Neural progenitor cell (in vitro differentiated cells): ENCODE measurements around the gene OR5A2.

Experiments
- EZH2 ChIP-seq: fragments of 200-600 bp; sonication (generic); IDR thresholded peaks from 2 replicates; pipeline ENCODE4 v1.6.1; 2017; ENCODE audit warnings: antibody characterized with exemption, mild to moderate bottlenecking, moderate library complexity
- EZH2phosphoT487 ChIP-seq: fragments of 200-600 bp; sonication (generic); IDR thresholded peaks from 2 replicates; pipeline ENCODE4 v1.6.1; 2017; ENCODE audit warnings: antibody characterized with exemption
- TF ChIP-seq, protein P1 (sequence below): fragments of 200-600 bp; sonication (generic); IDR thresholded peaks from 2 replicates; pipeline ENCODE4 v1.5.1; 2017; ENCODE audit warnings: antibody characterized with exemption, mild to moderate bottlenecking

DNA sequence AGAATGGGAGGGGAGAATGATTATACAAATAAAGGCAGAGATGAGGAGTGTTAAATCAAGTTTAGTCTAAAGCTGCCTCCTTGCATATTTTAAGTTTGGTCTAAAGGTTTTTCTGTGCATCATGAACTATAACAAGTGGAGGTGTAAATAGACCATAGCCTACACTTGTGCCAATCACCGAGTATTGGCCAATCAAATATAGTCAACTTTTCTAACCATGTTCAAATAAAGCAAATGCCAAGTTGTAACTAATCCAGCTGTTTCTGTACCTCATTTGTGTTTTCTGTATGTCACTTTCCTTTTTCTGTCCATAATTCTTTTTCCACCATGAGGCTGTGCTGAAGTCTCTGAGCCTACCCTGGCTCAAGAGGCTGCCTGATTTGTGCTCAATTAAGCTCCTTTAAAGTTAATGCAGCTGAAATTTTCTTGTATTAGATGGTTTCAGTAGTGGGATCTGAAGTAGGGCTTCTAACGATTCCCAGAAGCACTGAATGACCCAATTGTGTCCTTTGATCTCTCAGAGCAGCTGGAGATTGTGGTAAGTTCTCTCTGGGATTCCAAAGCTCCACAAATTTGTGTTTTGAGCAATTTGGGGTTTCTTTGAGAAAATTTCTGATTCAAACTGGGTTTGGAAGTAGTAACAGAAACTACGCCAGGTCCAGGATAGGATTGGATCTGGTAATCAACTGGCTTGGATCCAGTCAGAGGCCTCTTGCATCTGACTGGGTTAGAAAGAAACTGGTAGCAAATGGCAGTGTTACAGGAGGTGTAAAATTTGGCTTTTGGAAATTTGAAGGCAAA is 25.6 kb downstream of the OR5A2 start:
- TF ChIP-seq, protein P1, sequence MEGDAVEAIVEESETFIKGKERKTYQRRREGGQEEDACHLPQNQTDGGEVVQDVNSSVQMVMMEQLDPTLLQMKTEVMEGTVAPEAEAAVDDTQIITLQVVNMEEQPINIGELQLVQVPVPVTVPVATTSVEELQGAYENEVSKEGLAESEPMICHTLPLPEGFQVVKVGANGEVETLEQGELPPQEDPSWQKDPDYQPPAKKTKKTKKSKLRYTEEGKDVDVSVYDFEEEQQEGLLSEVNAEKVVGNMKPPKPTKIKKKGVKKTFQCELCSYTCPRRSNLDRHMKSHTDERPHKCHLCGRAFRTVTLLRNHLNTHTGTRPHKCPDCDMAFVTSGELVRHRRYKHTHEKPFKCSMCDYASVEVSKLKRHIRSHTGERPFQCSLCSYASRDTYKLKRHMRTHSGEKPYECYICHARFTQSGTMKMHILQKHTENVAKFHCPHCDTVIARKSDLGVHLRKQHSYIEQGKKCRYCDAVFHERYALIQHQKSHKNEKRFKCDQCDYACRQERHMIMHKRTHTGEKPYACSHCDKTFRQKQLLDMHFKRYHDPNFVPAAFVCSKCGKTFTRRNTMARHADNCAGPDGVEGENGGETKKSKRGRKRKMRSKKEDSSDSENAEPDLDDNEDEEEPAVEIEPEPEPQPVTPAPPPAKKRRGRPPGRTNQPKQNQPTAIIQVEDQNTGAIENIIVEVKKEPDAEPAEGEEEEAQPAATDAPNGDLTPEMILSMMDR = no peak
- no peak for TF ChIP-seq EZH2phosphoT487
- no peak for TF ChIP-seq EZH2
